H1 (cell line): ENCODE measurements around the gene PDE3A. TPM values are rescaled to one million over a fixed set of nuclear protein-coding genes. Genes with fewer than 3 reads are reported as not detected.

Experiments
- GTF2F1 ChIP-seq: IDR thresholded peaks from 2 replicates; pipeline ENCODE4 v1.6.1; 2012; ENCODE audit warnings: low read depth, low read length, improper control_type of control experiment, borderline replicate concordance
- NANOG ChIP-seq: IDR thresholded peaks from 2 replicates; pipeline ENCODE4 v1.6.1; 2011; ENCODE audit warnings: low read length, low read depth, mild to moderate bottlenecking, inconsistent platforms; ENCODE audit not compliant: insufficient read depth, poor library complexity, severe bottlenecking
- polyA plus RNA-seq, 7 experiments: library from polyadenylated mRNA; depleted of rRNA in 3 of 7; stranded (reverse) in 5 of 7; unstranded in 2 of 7; fragments of >200 nt in 5 of 7; fragments of 200-250 nt in 2 of 7; gene quantifications; 1 replicate in 5 of 7; 2 replicates in 1 of 7; 4 replicates in 1 of 7; pipeline versions ENCODE4 v1.2.1 to v1.2.3, GENCODE V29; 2011 to 2013; ENCODE audit warnings: missing spikeins in 2 of 7, mixed read lengths in 2 of 7
- total RNA-seq: library from RNA; stranded (reverse); fragmentation: NEBNext Ultra II Directional; extraction: Animal tissue kit (Norgen Biotek cat#: 25700); gene quantifications from 2 replicates; pipeline ENCODE4 v1.2.1, GENCODE V29; 2021

PDE3A gene
- total and polyA plus RNA-seq, 2 of the 8 experiments (the other 6 are each of a cell fraction or from before 2014, with no cell fraction given): 1.4 to 3.4 TPM

GRCh38 chr12:20527417-20528163 is 159.3 kb downstream of the PDE3A start (continued):
- TF ChIP-seq GTF2F1 (no peak), NANOG (no peak)
